HEK293 (cell line): Measurements from ENCODE around the gene BEST2.

Experiments used
- CTCF ChIA-PET: fragments of 350-600 bp; formaldehyde crosslinking; extraction: SDS; loops from one replicate; lab custom pipeline; 2021; ENCODE audit warnings: antibody characterized with exemption; lab: Yijun Ruan, JAX
- POLR2A ChIA-PET: fragments of 300-600 bp; formaldehyde crosslinking; extraction: SDS; loops from one replicate; lab custom pipeline; 2020; ENCODE audit warnings: antibody characterized with exemption, inconsistent platforms; lab: Yijun Ruan, JAX
- H3K27ac ChIP-seq: fragments of 200-500 bp; sonication (Bioruptor generic); 2 replicates; pipeline ENCODE4 v1.5.1; 2014; ENCODE audit warnings: low read depth, low read length, control low read depth, inconsistent platforms; ENCODE audit errors: extremely low read depth
- H3K36me3 ChIP-seq, 2 experiments: fragments of 200-500 bp in 1 of 2; sonication (Bioruptor generic) in 1 of 2; 1 replicate in 1 of 2; 2 replicates in 1 of 2; pipeline ENCODE4 v1.5.1; 2014 to 2017; ENCODE audit warnings: inconsistent platforms in 2 of 2, low read length in 2 of 2; ENCODE audit not compliant: control insufficient read depth in 2 of 2, insufficient read depth in 1 of 2
- H3K4me1 ChIP-seq: fragments of 200-500 bp; sonication (Bioruptor generic); 2 replicates; pipeline ENCODE4 v1.5.1; 2014; ENCODE audit warnings: mild to moderate bottlenecking, low read length, inconsistent platforms; ENCODE audit not compliant: control insufficient read depth, insufficient read depth
- H3K4me3 ChIP-seq: 2 replicates; pipeline ENCODE4 v1.5.1; 2011; ENCODE audit warnings: low read depth, mild to moderate bottlenecking, control low read depth, low read length, moderate library complexity
- H3K9me3 ChIP-seq: fragments of 200-500 bp; sonication (Bioruptor generic); 2 replicates; pipeline ENCODE4 v1.5.1; 2014; ENCODE audit warnings: low read depth, low read length, inconsistent platforms; ENCODE audit not compliant: control insufficient read depth, insufficient read depth
- BCL11B ChIP-seq: fragments of 450-650 bp; formaldehyde crosslinking; IDR thresholded peaks from 2 replicates; pipeline ENCODE4 v1.5.1; 2016; ENCODE audit warnings: low read depth, missing biosample characterization, missing genetic modification characterization
- GLI4 ChIP-seq: fragments of 450-650 bp; formaldehyde crosslinking; IDR thresholded peaks from 2 replicates; pipeline ENCODE4 v1.5.1; 2016; ENCODE audit warnings: missing biosample characterization, missing genetic modification characterization
- KLF8 ChIP-seq: fragments of 450-650 bp; formaldehyde crosslinking; IDR thresholded peaks from 2 replicates; pipeline ENCODE4 v1.5.1; 2016; ENCODE audit warnings: missing biosample characterization, missing genetic modification characterization
- PRDM1 ChIP-seq: fragments of 450-650 bp; formaldehyde crosslinking; IDR thresholded peaks from 2 replicates; pipeline ENCODE4; 2016; ENCODE audit warnings: missing biosample characterization, missing genetic modification characterization
- PRDM6 ChIP-seq: fragments of 450-650 bp; formaldehyde crosslinking; IDR thresholded peaks from 2 replicates; pipeline ENCODE4 v1.5.1; 2017; ENCODE audit warnings: missing biosample characterization, missing genetic modification characterization
- TCF7L2 ChIP-seq: IDR thresholded peaks from 2 replicates; pipeline ENCODE4 v1.6.1; 2011; ENCODE audit warnings: low read depth, mild to moderate bottlenecking, inconsistent platforms, low read length, moderate library complexity, borderline replicate concordance
- YY1 ChIP-seq: fragments of 450-650 bp; formaldehyde crosslinking; IDR thresholded peaks from 2 replicates; pipeline ENCODE4 v1.5.1; 2018; ENCODE audit warnings: missing biosample characterization, missing genetic modification characterization
- ZBTB7A ChIP-seq: fragments of 450-650 bp; formaldehyde crosslinking; IDR thresholded peaks from 2 replicates; pipeline ENCODE4 v1.5.1; 2016; ENCODE audit warnings: low read depth, missing biosample characterization, missing genetic modification characterization
- ZFP41 ChIP-seq: fragments of 450-650 bp; formaldehyde crosslinking; IDR thresholded peaks from 2 replicates; pipeline ENCODE4 v1.5.1; 2016; ENCODE audit warnings: missing biosample characterization, missing genetic modification characterization, borderline replicate concordance
- ZNF112 ChIP-seq: fragments of 450-650 bp; formaldehyde crosslinking; IDR thresholded peaks from 2 replicates; pipeline ENCODE4 v1.5.0; 2017; ENCODE audit warnings: missing biosample characterization, missing genetic modification characterization
- ZNF175 ChIP-seq: fragments of 450-650 bp; formaldehyde crosslinking; IDR thresholded peaks from 2 replicates; pipeline ENCODE4 v1.5.1; 2016; ENCODE audit warnings: missing biosample characterization, missing genetic modification characterization
- ZNF26 ChIP-seq: fragments of 450-650 bp; formaldehyde crosslinking; IDR thresholded peaks from 2 replicates; pipeline ENCODE4 v1.5.1; 2016; ENCODE audit warnings: missing biosample characterization, missing genetic modification characterization
- ZNF274 ChIP-seq, 2 experiments: fragments of 200-500 bp in 1 of 2; fragments of 450-650 bp in 1 of 2; sonication (Bioruptor generic) in 1 of 2; formaldehyde crosslinking in 1 of 2; IDR thresholded peaks; 2 replicates each; pipeline versions ENCODE4 v1.5.1 to v1.6.1; 2014 to 2016; ENCODE audit warnings: borderline replicate concordance in 1 of 2, inconsistent platforms in 1 of 2, low read length in 1 of 2, missing biosample characterization in 1 of 2, missing genetic modification characterization in 1 of 2
- ZNF302 ChIP-seq: fragments of 450-650 bp; formaldehyde crosslinking; IDR thresholded peaks from 2 replicates; pipeline ENCODE4 v1.5.1; 2016; ENCODE audit warnings: missing biosample characterization, missing genetic modification characterization, low read depth
- ZNF311 ChIP-seq: fragments of 450-650 bp; formaldehyde crosslinking; IDR thresholded peaks from 2 replicates; pipeline ENCODE4 v1.5.1; 2017; ENCODE audit warnings: missing biosample characterization, missing genetic modification characterization, borderline replicate concordance
- ZNF37A ChIP-seq: fragments of 450-650 bp; IDR thresholded peaks from 2 replicates; pipeline ENCODE4 v1.5.1; 2018; ENCODE audit warnings: missing biosample characterization, missing genetic modification characterization
- ZNF48 ChIP-seq: fragments of 450-650 bp; formaldehyde crosslinking; IDR thresholded peaks from 2 replicates; pipeline ENCODE4 v1.5.1; 2016; ENCODE audit warnings: missing biosample characterization, missing genetic modification characterization
- ZSCAN30 ChIP-seq: fragments of 450-650 bp; IDR thresholded peaks from 2 replicates; pipeline ENCODE4 v1.5.1; 2018; ENCODE audit warnings: missing biosample characterization, mild to moderate bottlenecking, missing genetic modification characterization, moderate library complexity
- TF ChIP-seq, protein P1 (sequence below): fragments of 450-650 bp; formaldehyde crosslinking; IDR thresholded peaks from 2 replicates; pipeline ENCODE4 v1.5.1; 2016; ENCODE audit warnings: missing biosample characterization, missing genetic modification characterization
- TF ChIP-seq, protein P2 (sequence below): fragments of 450-650 bp; formaldehyde crosslinking; IDR thresholded peaks from 2 replicates; pipeline ENCODE4 v1.5.1; 2016; ENCODE audit warnings: missing biosample characterization, missing genetic modification characterization

BEST2 gene

GRCh38 chr19:12786141-12786870 is 34.7 kb downstream of the BEST2 start:
- Histone ChIP-seq H3K36me3 (no peaks in the 10 kb centered on the region), H3K4me1 (peaks cover 19% of the 10 kb centered on the region), H3K27ac (no peak overlapping the region), H3K4me3 (no peak overlapping the region), H3K9me3 (no peaks in the 10 kb centered on the region)
- POLR2A ChIA-PET = interaction anchor here (1.1 to 1.7 kb wide), 2 partner anchors 52 to 108 kb away, joined by 4 read pairs; partner anchors contain the start of gene TRIR
- CTCF ChIA-PET = interaction anchor here (3.3 to 3.4 kb wide), 2 partner anchors 9 to 26 kb away, joined by 11 to 20 read pairs; no protein-coding TSS in a partner anchor
- TF ChIP-seq, protein P1, sequence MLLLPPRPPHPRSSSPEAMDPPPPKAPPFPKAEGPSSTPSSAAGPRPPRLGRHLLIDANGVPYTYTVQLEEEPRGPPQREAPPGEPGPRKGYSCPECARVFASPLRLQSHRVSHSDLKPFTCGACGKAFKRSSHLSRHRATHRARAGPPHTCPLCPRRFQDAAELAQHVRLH (tag by site-specific recombination) = no peak
- TF ChIP-seq, protein P2, sequence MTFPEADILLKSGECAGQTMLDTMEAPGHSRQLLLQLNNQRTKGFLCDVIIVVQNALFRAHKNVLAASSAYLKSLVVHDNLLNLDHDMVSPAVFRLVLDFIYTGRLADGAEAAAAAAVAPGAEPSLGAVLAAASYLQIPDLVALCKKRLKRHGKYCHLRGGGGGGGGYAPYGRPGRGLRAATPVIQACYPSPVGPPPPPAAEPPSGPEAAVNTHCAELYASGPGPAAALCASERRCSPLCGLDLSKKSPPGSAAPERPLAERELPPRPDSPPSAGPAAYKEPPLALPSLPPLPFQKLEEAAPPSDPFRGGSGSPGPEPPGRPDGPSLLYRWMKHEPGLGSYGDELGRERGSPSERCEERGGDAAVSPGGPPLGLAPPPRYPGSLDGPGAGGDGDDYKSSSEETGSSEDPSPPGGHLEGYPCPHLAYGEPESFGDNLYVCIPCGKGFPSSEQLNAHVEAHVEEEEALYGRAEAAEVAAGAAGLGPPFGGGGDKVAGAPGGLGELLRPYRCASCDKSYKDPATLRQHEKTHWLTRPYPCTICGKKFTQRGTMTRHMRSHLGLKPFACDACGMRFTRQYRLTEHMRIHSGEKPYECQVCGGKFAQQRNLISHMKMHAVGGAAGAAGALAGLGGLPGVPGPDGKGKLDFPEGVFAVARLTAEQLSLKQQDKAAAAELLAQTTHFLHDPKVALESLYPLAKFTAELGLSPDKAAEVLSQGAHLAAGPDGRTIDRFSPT (tag by site-specific recombination) = peak; percentile 52; the same call in 1 of the 2 replicates

GRCh38 chr19:12786952-12787351 is 35.4 kb downstream of the BEST2 start:
- ChIA-PET POLR2A (interaction anchor here (1.1 to 1.7 kb wide), 2 partner anchors 53 to 109 kb away, joined by 4 read pairs; partner anchors contain the start of gene TRIR), CTCF (interaction anchor here (0.6 to 3.4 kb wide), 5 partner anchors 9 to 191 kb away, joined by 3 to 20 read pairs (median 4); no protein-coding TSS in a partner anchor)
- TF ChIP-seq PRDM6 (tag by site-specific recombination) (no peak), GLI4 (no peak), ZNF274 (IDR thresholded peaks at IDR 0.05; ENCODE audit: low read length) (no peak), ZNF274 (tag by site-specific recombination; IDR thresholded peaks at IDR 0.05; ENCODE audit: borderline replicate concordance) (no peak), ZBTB7A (tag by site-specific recombination) (no peak), BCL11B (tag by site-specific recombination) (no peak), ZNF37A (tag by site-specific recombination) (no peak), PRDM1 (no peak), ZNF175 (tag by site-specific recombination) (no peak), YY1 (tag by site-specific recombination) (no peak), ZNF311 (no peak), KLF8 (no peak), ZNF48 (tag by site-specific recombination) (no peak), ZSCAN30 (tag by site-specific recombination) (no peak), ZNF112 (no peak), ZNF302 (tag by site-specific recombination) (no peak), ZFP41 (tag by site-specific recombination) (no peak), TCF7L2 (no peak), ZNF26 (tag by site-specific recombination) (no peak)
- TF ChIP-seq, protein P2 (tag by site-specific recombination) = no peak
- no peak overlapping the region for H3K27ac ChIP-seq
- no peaks in the 10 kb centered on the region for H3K9me3 ChIP-seq
- no peaks in the 10 kb centered on the region for H3K36me3 ChIP-seq
- no peak overlapping the region for H3K4me3 ChIP-seq
- H3K4me1 ChIP-seq = peaks cover 19% of the 10 kb centered on the region
